ENCODE data around the gene MNX1.

Gene MNX1

DNA sequence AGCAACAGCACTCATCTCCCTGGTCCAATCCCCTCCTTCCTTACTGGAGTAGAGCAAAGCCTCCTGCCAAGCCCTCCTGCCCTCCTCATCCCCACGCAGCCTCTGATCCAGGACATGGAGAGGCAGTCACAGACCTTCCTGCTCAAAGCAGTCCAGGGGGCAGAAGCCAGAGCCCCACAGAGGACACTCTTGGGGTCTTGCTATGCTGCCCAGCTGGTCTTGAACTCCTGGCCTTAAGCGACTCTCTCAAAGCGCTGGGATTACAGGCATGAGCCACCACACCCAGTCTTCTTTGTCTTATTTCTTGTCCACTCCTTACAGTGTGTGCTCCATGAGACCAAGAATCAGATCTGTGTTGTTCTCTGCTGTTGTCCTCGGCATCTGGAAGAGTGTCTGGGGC is 26.6 kb upstream of the MNX1 start:
- Histone ChIP-seq H3K27me3 (ENCODE audit: insufficient read depth, poor library complexity, severe bottlenecking) (peaks cover 2% of the 10 kb centered on the region), H3K27ac (replicated peaks) (no peak overlapping the region), H3K4me3 (replicated peaks; ENCODE audit: insufficient read depth, low read length) (no peak overlapping the region)
- no peak for DNase-seq (ENCODE audit: low read depth in 1 of 2, low spot score in 1 of 2)
- no peak for TF ChIP-seq SPI1 (IDR thresholded peaks at IDR 0.05; ENCODE audit: borderline replicate concordance, low read depth)

GRCh38 chr7:157035979-157036378 is 25.5 kb upstream of the MNX1 start:
- no peak for DNase-seq (ENCODE audit: low read depth in 1 of 2, low spot score in 1 of 2)
- H3K4me3 ChIP-seq (replicated peaks; ENCODE audit: insufficient read depth, low read length): no peak overlapping the region
- peaks cover 3% of the 10 kb centered on the region for H3K27me3 ChIP-seq (ENCODE audit: insufficient read depth, poor library complexity, severe bottlenecking)
- H3K27ac ChIP-seq (replicated peaks): no peak overlapping the region
- no peak for TF ChIP-seq SPI1 (IDR thresholded peaks at IDR 0.05; ENCODE audit: borderline replicate concordance, low read depth)
- no peak for TF ChIP-seq REST (IDR thresholded peaks at IDR 0.05; ENCODE audit: insufficient replicate concordance, low read depth)
- TF ChIP-seq, protein P1, sequence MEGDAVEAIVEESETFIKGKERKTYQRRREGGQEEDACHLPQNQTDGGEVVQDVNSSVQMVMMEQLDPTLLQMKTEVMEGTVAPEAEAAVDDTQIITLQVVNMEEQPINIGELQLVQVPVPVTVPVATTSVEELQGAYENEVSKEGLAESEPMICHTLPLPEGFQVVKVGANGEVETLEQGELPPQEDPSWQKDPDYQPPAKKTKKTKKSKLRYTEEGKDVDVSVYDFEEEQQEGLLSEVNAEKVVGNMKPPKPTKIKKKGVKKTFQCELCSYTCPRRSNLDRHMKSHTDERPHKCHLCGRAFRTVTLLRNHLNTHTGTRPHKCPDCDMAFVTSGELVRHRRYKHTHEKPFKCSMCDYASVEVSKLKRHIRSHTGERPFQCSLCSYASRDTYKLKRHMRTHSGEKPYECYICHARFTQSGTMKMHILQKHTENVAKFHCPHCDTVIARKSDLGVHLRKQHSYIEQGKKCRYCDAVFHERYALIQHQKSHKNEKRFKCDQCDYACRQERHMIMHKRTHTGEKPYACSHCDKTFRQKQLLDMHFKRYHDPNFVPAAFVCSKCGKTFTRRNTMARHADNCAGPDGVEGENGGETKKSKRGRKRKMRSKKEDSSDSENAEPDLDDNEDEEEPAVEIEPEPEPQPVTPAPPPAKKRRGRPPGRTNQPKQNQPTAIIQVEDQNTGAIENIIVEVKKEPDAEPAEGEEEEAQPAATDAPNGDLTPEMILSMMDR (IDR thresholded peaks at IDR 0.05; ENCODE audit: insufficient read depth, low read length): no peak
- no peak for TF ChIP-seq POLR2AphosphoS5 (IDR thresholded peaks at IDR 0.05; ENCODE audit: low read depth)

GRCh38 chr7:157035302-157035701 is 24.8 kb upstream of the MNX1 start:
- TF ChIP-seq REST (IDR thresholded peaks at IDR 0.05; ENCODE audit: insufficient replicate concordance, low read depth): no peak
- TF ChIP-seq POLR2AphosphoS5 (IDR thresholded peaks at IDR 0.05; ENCODE audit: low read depth): no peak
- no peak for TF ChIP-seq GABPA (IDR thresholded peaks at IDR 0.05; ENCODE audit: low read depth)
- TF ChIP-seq, protein P1 (IDR thresholded peaks at IDR 0.05; ENCODE audit: insufficient read depth, low read length): no peak
- TF ChIP-seq SPI1 (IDR thresholded peaks at IDR 0.05; ENCODE audit: borderline replicate concordance, low read depth): no peak
- no peak overlapping the region for H3K4me3 ChIP-seq (replicated peaks; ENCODE audit: insufficient read depth, low read length)
- no peak overlapping the region for H3K27ac ChIP-seq (replicated peaks)
- H3K27me3 ChIP-seq (ENCODE audit: insufficient read depth, poor library complexity, severe bottlenecking): peaks cover 6% of the 10 kb centered on the region
- DNase-seq (ENCODE audit: low read depth in 1 of 2, low spot score in 1 of 2): no peak

- H3K27me3 ChIP-seq (ENCODE audit: insufficient read depth, poor library complexity, severe bottlenecking): peaks cover 8% of the 10 kb centered on the region
- TF ChIP-seq GABPA (IDR thresholded peaks at IDR 0.05; ENCODE audit: low read depth): no peak
- TF ChIP-seq REST (IDR thresholded peaks at IDR 0.05; ENCODE audit: insufficient replicate concordance, low read depth): no peak
- no peak for TF ChIP-seq POLR2AphosphoS5 (IDR thresholded peaks at IDR 0.05; ENCODE audit: low read depth)
- TF ChIP-seq, protein P1 (IDR thresholded peaks at IDR 0.05; ENCODE audit: insufficient read depth, low read length): no peak
- TF ChIP-seq SPI1 (IDR thresholded peaks at IDR 0.05; ENCODE audit: borderline replicate concordance, low read depth): no peak
These were observed 23.3 kb upstream of the MNX1 start for GRCh38 chr7:157033483-157034473.

More at GRCh38 chr7:157033483-157034473, 23.3 kb upstream of the MNX1 start:
- no peak overlapping the region for H3K4me3 ChIP-seq (replicated peaks; ENCODE audit: insufficient read depth, low read length)
- H3K27ac ChIP-seq (replicated peaks): no peak overlapping the region
- DNase-seq (ENCODE audit: low read depth in 1 of 2, low spot score in 1 of 2): no peak
